ENCODE data around the gene CUL4A.
A peak's percentile ranks its signal among the peaks of the same experiment; 100 is the strongest.

The CUL4A gene

DNA sequence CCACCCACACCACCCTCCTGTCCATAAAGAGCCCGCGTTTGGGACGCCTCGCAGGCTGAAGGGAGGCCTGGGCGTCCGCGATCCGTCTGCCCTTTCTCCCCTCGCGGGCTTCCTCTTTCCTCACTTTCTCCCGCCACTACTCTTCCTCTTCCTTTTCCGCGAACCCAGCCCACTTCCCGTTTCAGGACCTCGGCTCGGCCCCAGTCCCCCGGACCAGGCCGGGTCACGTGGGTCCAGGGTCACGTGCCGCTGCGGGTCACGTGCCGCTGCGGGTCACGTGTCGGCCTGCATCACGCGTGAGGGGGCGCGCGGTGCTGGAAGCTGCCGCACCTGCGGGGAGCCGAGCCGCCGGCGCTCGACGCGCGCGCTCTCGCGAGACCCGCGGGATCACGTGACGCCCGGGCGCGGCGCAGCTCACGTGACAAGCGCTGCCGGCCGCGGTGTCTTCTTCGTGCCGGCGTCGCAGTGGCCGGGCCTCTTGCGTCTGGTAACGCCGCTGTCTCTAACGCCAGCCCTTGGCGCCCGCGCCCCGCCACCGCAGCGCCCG is 87.5 kb downstream of the CUL4A start, which contains the start of gene LAMP1 (continued):
- TF ChIP-seq ZNF768 (tag by site-specific recombination; IDR thresholded peaks at IDR 0.05), result no peak
- TF ChIP-seq OVOL3 (tag by site-specific recombination; IDR thresholded peaks at IDR 0.05), result peak; percentile 96
- TF ChIP-seq, protein P1, sequence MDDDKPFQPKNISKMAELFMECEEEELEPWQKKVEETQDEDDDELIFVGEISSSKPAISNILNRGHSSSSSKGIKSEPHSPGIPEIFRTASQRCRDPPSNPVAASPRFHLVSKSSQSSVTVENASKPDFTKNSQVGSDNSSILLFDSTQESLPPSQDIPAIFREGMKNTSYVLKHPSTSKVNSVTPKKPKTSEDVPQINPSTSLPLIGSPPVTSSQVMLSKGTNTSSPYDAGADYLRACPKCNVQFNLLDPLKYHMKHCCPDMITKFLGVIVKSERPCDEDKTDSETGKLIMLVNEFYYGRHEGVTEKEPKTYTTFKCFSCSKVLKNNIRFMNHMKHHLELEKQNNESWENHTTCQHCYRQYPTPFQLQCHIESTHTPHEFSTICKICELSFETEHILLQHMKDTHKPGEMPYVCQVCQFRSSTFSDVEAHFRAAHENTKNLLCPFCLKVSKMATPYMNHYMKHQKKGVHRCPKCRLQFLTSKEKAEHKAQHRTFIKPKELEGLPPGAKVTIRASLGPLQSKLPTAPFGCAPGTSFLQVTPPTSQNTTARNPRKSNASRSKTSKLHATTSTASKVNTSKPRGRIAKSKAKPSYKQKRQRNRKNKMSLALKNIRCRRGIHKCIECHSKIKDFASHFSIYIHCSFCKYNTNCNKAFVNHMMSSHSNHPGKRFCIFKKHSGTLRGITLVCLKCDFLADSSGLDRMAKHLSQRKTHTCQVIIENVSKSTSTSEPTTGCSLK (tag by site-specific recombination; IDR thresholded peaks at IDR 0.05), result no peak
- TF ChIP-seq AEBP2 (tag by site-specific recombination; IDR thresholded peaks at IDR 0.05; ENCODE audit: borderline replicate concordance), result 0 out of 2 replicates have a peak, but pooled peaks have one; percentile 59
- no peak for TF ChIP-seq ZNF670 (tag by site-specific recombination; IDR thresholded peaks at IDR 0.05; ENCODE audit: low read depth)
- TF ChIP-seq ZNF600 (tag by site-specific recombination; IDR thresholded peaks at IDR 0.05), result peak; percentile 87
- TF ChIP-seq ZNF354C (tag by site-specific recombination; IDR thresholded peaks at IDR 0.05; ENCODE audit: borderline replicate concordance, low read depth), result no peak
- peak; percentile 97 for TF ChIP-seq KLF10 (tag by site-specific recombination; IDR thresholded peaks at IDR 0.05)
- peak; percentile 81 for TF ChIP-seq ZBTB21 (tag by site-specific recombination; IDR thresholded peaks at IDR 0.05)
- TF ChIP-seq ZNF23 (tag by site-specific recombination; IDR thresholded peaks at IDR 0.05; ENCODE audit: borderline replicate concordance), result no peak
- TF ChIP-seq FEZF1 (tag by site-specific recombination; IDR thresholded peaks at IDR 0.05), result peak; percentile 46; the same call in 1 of the 2 replicates
- TF ChIP-seq KLF7 (tag by site-specific recombination; IDR thresholded peaks at IDR 0.05; ENCODE audit: borderline replicate concordance), result peak; percentile 97
- TF ChIP-seq ZNF175 (tag by site-specific recombination; IDR thresholded peaks at IDR 0.05), result no peak
- peak; percentile 98 for TF ChIP-seq ZNF561 (tag by site-specific recombination; IDR thresholded peaks at IDR 0.05; ENCODE audit: borderline replicate concordance)
- peak; percentile 92 for TF ChIP-seq ZFP37 (tag by site-specific recombination; IDR thresholded peaks at IDR 0.05)
- peak; percentile 68 for TF ChIP-seq ZSCAN16 (tag by site-specific recombination; IDR thresholded peaks at IDR 0.05)
- TF ChIP-seq, protein P2, sequence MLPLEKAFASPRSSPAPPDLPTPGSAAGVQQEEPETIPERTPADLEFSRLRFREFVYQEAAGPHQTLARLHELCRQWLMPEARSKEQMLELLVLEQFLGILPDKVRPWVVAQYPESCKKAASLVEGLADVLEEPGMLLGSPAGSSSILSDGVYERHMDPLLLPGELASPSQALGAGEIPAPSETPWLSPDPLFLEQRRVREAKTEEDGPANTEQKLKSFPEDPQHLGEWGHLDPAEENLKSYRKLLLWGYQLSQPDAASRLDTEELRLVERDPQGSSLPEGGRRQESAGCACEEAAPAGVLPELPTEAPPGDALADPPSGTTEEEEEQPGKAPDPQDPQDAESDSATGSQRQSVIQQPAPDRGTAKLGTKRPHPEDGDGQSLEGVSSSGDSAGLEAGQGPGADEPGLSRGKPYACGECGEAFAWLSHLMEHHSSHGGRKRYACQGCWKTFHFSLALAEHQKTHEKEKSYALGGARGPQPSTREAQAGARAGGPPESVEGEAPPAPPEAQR (tag by site-specific recombination; IDR thresholded peaks at IDR 0.05), result no peak; the same call in none of the 2 replicates
- TF ChIP-seq REPIN1 (tag by site-specific recombination; IDR thresholded peaks at IDR 0.05; ENCODE audit: low read depth), result peak; percentile 64; the same call in 1 of the 2 replicates
- TF ChIP-seq, protein P3, sequence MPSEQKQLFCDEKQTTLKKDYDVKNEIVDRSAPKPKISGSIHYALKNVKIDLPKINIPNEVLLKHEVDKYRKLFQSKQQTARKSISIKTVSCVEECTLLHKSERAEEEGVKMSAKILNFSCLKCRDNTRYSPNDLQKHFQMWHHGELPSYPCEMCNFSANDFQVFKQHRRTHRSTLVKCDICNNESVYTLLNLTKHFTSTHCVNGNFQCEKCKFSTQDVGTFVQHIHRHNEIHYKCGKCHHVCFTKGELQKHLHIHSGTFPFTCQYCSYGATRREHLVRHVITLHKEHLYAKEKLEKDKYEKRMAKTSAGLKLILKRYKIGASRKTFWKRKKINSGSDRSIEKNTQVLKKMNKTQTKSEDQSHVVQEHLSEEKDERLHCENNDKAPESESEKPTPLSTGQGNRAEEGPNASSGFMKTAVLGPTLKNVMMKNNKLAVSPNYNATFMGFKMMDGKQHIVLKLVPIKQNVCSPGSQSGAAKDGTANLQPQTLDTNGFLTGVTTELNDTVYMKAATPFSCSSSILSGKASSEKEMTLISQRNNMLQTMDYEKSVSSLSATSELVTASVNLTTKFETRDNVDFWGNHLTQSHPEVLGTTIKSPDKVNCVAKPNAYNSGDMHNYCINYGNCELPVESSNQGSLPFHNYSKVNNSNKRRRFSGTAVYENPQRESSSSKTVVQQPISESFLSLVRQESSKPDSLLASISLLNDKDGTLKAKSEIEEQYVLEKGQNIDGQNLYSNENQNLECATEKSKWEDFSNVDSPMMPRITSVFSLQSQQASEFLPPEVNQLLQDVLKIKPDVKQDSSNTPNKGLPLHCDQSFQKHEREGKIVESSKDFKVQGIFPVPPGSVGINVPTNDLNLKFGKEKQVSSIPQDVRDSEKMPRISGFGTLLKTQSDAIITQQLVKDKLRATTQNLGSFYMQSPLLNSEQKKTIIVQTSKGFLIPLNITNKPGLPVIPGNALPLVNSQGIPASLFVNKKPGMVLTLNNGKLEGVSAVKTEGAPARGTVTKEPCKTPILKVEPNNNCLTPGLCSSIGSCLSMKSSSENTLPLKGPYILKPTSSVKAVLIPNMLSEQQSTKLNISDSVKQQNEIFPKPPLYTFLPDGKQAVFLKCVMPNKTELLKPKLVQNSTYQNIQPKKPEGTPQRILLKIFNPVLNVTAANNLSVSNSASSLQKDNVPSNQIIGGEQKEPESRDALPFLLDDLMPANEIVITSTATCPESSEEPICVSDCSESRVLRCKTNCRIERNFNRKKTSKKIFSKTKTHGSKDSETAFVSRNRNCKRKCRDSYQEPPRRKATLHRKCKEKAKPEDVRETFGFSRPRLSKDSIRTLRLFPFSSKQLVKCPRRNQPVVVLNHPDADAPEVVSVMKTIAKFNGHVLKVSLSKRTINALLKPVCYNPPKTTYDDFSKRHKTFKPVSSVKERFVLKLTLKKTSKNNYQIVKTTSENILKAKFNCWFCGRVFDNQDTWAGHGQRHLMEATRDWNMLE (tag by site-specific recombination; conservative IDR thresholded peaks at IDR 0.05; ENCODE audit: low read depth), result peak; percentile 75
- peak; percentile 92 for TF ChIP-seq PRDM4 (tag by site-specific recombination; IDR thresholded peaks at IDR 0.05)
- TF ChIP-seq ZNF146 (tag by site-specific recombination; IDR thresholded peaks at IDR 0.05), result peak; percentile 99
- peak; percentile 86 for TF ChIP-seq ZNF223 (tag by site-specific recombination; IDR thresholded peaks at IDR 0.05)
- TF ChIP-seq ZNF621 (tag by site-specific recombination; IDR thresholded peaks at IDR 0.05), result no peak
- TF ChIP-seq ZSCAN23 (tag by site-specific recombination; IDR thresholded peaks at IDR 0.05), result peak; percentile 97
- no peak for TF ChIP-seq KLF16 (tag by site-specific recombination; IDR thresholded peaks at IDR 0.05)
- no peak for TF ChIP-seq ZNF416 (tag by site-specific recombination; IDR thresholded peaks at IDR 0.05)
- no peak for TF ChIP-seq ZNF214 (tag by site-specific recombination; IDR thresholded peaks at IDR 0.05; ENCODE audit: borderline replicate concordance)
- TF ChIP-seq ZNF571 (tag by site-specific recombination; IDR thresholded peaks at IDR 0.05), result no peak
